BE2C (cell line): ENCODE measurements around the gene PLEKHG1.

Experiments used
- DNase-seq: peaks from one replicate; pipeline ENCODE4 v3.0.0-alpha.2; 2020
- H3K27me3 ChIP-seq: fragments of 250-450 bp; sonication (Bioruptor Pico); 2 replicates; pipeline ENCODE4 v1.5.1; 2020; ENCODE audit warnings: mild to moderate bottlenecking
- H3K36me3 ChIP-seq: fragments of 250-450 bp; sonication (Bioruptor Pico); 2 replicates; pipeline ENCODE4 v1.5.1; 2020; ENCODE audit warnings: mild to moderate bottlenecking
- H3K4me1 ChIP-seq: fragments of 250-450 bp; sonication (Bioruptor Pico); 2 replicates; pipeline ENCODE4 v1.5.1; 2020
- H3K4me3 ChIP-seq: 2 replicates; pipeline ENCODE4 v1.5.1; 2011; ENCODE audit warnings: low read depth, low read length
- H3K9me3 ChIP-seq: fragments of 250-450 bp; sonication (Bioruptor Pico); 2 replicates; pipeline ENCODE4 v1.5.1; 2020
- CTCF ChIP-seq: IDR thresholded peaks from 2 replicates; pipeline ENCODE4 v1.5.1; 2012; ENCODE audit warnings: mild to moderate bottlenecking, low read depth, low read length

PLEKHG1 gene

DNA sequence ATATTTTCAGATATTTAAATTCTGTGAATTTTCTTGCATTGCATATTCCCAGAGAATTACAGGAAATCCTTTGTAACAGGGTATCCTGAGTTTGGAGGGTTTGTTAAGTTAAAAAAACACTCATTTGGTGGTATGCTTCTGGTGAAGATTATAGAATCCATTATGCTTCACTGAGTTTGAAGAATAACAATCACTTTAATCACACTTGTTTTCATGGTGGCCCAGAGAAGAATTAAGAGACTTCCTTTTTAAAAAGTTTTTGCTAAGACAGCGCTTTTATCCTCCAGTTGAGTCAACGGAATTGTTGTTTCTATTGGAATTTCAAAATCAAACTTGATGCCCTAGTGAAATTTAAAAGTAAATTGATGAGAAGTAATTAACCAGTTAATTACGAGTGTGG, 17.4 kb downstream of the PLEKHG1 start:
- Histone ChIP-seq H3K4me1 (no peaks in the 10 kb centered on the region), H3K9me3 (no peaks in the 10 kb centered on the region), H3K36me3 (no peaks in the 10 kb centered on the region), H3K27me3 (peaks cover 13% of the 10 kb centered on the region), H3K4me3 (no peak overlapping the region)
- TF ChIP-seq CTCF = no peak
- DNase-seq = no peak

DNA sequence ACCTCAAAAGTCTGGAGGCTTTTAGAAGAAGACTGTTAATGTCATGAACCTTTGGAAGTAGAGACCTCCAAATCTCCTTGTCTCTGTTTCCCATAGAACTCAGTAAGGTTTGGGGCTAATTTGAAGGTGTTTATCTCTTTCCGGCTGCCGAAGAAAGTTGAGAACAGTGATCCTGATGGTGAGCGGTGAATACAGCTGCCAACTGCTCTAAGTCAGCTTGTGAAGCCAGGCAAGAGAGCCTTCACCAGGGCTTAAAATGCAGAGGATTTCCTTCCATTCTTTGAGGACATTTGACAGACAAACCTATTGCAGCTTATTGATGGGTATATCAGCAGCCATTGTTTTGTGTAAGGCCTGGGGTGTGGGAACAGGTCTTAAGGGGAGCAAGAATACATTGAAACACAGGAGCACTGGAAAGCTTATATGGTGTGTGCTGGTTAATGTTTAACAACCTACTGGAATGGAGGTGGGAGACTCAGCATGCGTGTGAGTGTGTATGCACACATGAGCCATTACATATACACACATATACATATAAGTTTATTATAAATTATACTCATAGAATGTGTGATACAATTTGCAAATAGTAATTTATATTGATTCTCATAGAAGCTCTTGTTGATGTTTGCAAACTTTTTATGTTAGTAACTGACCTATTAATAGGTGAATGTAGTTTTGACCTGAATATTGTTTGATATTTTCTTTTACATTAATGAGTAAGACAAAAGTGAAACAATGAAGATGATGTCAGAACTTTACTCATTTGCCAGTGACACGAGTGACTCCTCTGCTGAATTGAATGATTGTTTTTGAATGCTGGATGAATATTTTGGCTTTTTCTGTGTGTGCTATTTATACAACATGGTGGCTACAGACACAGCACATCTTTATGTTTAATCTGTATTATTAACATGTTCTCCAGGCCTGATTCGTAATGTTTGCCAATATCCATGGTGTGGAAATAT, 18.1 kb downstream of the PLEKHG1 start:
- Histone ChIP-seq H3K36me3 (no peaks in the 10 kb centered on the region), H3K4me3 (no peak overlapping the region), H3K27me3 (peaks cover 9% of the 10 kb centered on the region), H3K4me1 (no peaks in the 10 kb centered on the region), H3K9me3 (no peaks in the 10 kb centered on the region)
- no peak for TF ChIP-seq CTCF
- no peak for DNase-seq

- Histone ChIP-seq H3K36me3 (no peaks in the 10 kb centered on the region), H3K4me3 (no peak overlapping the region), H3K9me3 (no peaks in the 10 kb centered on the region), H3K4me1 (no peaks in the 10 kb centered on the region), H3K27me3 (peaks cover 3% of the 10 kb centered on the region)
- TF ChIP-seq CTCF = no peak
- no peak for DNase-seq
These were observed 19.6 kb downstream of the PLEKHG1 start for GRCh38 chr6:150619275-150619674.

GRCh38 chr6:150620244-150620643, 20.6 kb downstream of the PLEKHG1 start:
- no peaks in the 10 kb centered on the region for H3K27me3 ChIP-seq
- no peaks in the 10 kb centered on the region for H3K9me3 ChIP-seq
- no peaks in the 10 kb centered on the region for H3K4me1 ChIP-seq
- no peak for DNase-seq
- no peaks in the 10 kb centered on the region for H3K36me3 ChIP-seq
- no peak overlapping the region for H3K4me3 ChIP-seq
- no peak for TF ChIP-seq CTCF

GRCh38 chr6:150620763-150621162, 21.1 kb downstream of the PLEKHG1 start:
- no peaks in the 10 kb centered on the region for H3K9me3 ChIP-seq
- no peak for TF ChIP-seq CTCF
- no peaks in the 10 kb centered on the region for H3K4me1 ChIP-seq
- no peaks in the 10 kb centered on the region for H3K27me3 ChIP-seq
- no peaks in the 10 kb centered on the region for H3K36me3 ChIP-seq
- no peak for DNase-seq
- H3K4me3 ChIP-seq = no peak overlapping the region

DNA sequence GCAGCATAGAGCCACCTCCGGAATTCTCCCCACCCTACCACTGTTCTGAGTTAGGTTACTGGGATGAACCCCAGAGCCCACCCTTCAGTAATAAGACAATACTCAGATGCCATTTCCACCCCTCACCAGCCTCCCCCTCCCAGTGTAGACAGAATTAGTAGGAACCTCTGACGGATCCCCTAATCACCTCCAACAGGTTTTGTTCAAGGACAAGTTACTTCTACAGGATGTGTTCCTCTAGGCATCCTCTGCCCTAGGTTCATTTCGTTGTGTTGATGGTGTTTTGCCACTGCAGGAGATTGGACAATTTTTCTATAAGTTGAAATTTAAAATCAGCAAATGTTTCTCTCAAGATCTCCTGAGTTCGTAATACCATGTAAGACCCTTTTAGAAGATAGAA, 22.8 kb downstream of the PLEKHG1 start:
- no peak for DNase-seq
- Histone ChIP-seq H3K4me3 (no peak overlapping the region), H3K27me3 (no peaks in the 10 kb centered on the region), H3K4me1 (no peaks in the 10 kb centered on the region), H3K9me3 (no peaks in the 10 kb centered on the region; the same call in 1 of the 2 replicates), H3K36me3 (no peaks in the 10 kb centered on the region)
- TF ChIP-seq CTCF = no peak
